Adipose tissue (tissue), 3 donors: ENCODE measurements around the gene TENM4. TPM values are rescaled to one million over a fixed set of nuclear protein-coding genes. Genes with fewer than 3 reads are reported as not detected.

Experiments used
- H3K27ac ChIP-seq: one replicate; pipeline ENCODE4 v1.5.1; 2013; ENCODE audit warnings: low read depth, low read length
- WGBS, 3 donors: extraction: QIAGEN DNeasy Blood & Tissue Kit; methylation state at CpG; one replicate each; pipeline ENCODE4 v1.1.7; 2013; 5-methylcytosine and 5-hydroxymethylcytosine counted together
- polyA plus RNA-seq, 3 donors: library from polyadenylated mRNA; stranded (reverse); fragments of 200-250 nt; gene quantifications; one replicate each; pipeline ENCODE4 v1.2.3, GENCODE V29; 2013
- donor health status: healthy with polysubstance abuse.
- donor health status: Bipolar disorder and iron deficiency.
- donor health status: healthy.

Gene TENM4
- polyA plus RNA-seq, 3 donors: 0.22 to 2.7 (median 0.41) TPM

DNA sequence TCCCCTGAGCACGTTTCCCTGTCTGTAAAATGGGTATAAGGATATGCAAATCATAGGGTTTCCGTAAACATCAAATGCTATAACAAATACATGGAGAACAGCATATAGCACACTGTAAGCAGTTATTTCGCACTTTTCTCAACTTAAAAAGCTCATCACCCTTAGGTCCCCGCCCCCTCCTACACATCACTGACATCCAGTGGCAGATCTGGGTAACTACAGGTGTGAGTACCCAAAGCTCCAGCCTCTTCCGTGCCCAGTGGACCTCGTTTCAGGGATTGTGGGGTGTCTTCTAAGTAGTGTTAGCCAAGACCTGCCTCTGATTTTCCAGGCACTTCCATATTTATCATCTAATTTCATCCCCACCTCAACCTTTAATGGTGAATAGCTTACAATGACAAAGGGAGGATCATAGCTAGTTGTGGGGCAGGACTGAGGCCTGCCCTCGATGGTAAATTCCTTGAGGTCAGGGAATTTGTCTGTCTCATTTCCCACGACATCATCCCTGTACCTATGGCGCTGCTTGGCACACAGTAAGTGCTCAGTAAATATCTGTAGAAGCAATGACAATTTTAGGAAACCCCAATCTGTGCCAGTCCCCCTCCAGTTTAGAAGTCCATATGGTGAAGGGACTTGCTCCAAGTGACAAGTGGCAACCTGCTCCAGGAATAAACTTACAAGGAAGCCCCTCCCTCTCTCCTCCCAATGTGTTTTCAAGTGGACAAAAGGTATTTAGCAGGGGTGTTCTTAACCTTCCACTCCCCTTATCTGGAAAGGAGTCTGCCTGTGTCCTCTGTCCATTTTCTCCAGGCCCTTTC lies 340.5 kb downstream of the TENM4 start:
- 30 to 45% (median 45%) methylated on average over 9 of the region's 9 CpGs for WGBS, 3 donors
- no peak overlapping the region for H3K27ac ChIP-seq

DNA sequence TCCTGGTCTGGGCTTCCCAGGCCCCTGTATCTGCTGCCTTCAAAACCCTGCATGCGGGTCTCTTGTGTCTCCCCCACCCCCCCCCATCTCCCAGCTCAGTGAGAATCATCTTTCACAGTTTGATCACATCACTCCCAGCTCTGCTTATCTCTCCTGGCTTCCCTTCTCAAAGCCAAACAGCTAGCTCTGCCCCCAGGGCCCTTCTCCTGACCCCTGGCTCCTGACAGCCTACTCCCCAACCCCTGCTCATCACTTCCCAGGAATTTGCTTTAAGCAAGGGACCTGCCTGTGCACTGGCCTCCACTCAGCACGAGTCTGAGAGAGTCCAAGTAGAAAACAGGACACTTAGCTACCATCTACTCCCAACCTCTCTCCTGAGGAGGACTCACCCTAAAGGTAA lies 342.7 kb downstream of the TENM4 start:
- WGBS, 3 donors: 6 to 18% (median 9%) methylated on average over 2 of the region's 2 CpGs

DNA sequence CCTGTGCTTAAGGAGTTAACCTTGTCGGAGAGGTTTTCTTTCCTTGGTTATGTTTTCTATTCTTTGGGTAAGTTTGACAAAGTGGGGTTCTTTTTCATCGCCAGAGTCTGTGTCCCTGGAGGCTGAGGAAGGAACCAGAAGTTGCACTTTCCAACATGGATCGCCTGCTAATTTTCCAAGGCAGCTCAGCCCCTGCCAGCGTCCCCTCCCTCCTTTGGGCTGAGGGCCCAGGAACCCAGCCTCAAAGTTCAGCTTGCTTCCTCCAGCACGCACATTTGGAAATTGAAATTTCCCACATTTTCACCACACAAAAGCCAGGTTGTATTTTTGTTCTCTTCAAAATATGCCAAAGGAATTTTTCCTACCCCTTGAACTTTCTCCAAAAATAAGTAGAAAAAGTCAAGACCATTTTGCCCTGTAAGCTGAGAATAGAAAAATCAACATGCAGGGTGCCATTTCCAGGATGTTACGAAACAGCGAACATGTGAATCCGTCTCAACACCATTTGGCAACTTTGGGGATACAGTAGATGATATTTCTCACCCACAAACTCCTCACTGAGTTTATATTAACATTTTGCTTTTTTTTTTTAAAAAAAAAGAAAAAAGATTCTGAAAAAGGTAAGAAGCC lies 343.5 kb downstream of the TENM4 start:
- WGBS, 3 donors: 40 to 59% (median 40%) methylated on average over 8 of the region's 8 CpGs

More for the DNA sequence above, 342.7 kb downstream of the TENM4 start:
- no peak overlapping the region for H3K27ac ChIP-seq

DNA sequence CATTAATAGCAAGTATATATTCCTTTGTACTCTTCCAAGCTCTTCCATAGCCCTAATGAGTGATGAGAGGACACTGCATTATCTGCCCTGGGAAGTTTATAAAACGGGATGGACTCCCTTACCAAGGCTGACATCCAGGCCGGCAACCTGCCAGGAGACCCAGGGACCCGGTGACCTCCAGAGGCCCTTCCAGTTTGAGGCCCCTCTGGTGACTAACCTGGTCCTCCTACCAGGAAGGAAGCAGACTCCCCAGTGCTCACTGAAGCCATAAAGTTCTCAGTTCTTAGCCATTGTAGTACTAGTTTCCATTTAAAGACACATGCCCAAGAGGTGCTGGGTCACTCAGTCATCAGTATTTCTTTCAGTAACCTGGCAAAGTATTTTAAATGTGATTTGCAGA lies 345.4 kb downstream of the TENM4 start:
- H3K27ac ChIP-seq: no peak overlapping the region
- 41 to 57% (median 42%) methylated on average over 3 of the region's 3 CpGs for WGBS, 3 donors

More for the DNA sequence above, 343.5 kb downstream of the TENM4 start:
- no peak overlapping the region for H3K27ac ChIP-seq

DNA sequence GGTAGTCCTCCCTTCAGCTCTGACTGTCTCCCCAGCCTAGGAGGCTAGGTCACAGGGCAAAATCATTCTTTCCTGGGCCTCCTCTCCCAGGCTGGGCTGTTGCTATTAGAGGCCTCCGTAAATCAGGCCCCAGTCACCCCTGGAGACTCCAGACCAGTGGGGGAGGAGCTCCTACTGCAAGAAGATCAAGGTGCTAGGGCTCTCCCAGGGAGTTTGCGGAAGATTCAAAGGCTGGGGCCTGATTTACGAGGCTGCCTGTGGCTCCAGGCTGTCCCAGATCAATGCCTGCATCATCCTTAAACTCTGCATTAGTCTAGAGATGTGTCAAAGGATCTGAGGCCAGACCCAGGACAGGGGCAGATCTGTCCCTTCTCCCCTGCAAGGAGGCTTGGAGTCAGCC lies 346.2 kb downstream of the TENM4 start:
- H3K27ac ChIP-seq: no peak overlapping the region
- 91 to 98% (median 91%) methylated on average over 3 of the region's 3 CpGs for WGBS, 3 donors

DNA sequence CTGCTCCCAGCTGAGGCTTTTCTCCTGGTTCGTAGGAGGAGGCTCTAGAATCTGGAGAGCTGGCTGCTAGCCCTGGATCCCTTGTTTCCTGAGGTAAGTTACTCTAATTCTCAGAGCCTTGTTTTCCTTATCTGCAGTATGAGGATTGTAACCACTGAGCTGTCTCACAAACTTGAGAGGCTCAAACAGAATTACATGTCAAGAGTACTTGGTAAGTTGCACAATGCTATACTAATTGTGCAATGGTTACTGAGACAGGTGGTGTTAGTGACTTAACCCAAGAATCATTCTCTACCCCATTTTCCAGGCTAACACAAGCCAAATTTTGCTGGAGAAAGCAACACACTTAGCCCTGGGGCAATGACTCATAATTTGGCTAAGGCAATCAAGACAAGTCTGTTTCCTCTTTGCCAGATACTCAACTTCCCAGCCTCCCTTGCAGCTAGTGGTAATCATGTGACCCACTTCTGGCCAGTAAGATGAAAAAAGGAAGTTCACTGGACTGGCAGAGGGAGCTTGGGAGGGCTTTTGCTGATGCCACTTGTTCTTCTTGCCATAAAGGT lies 348.0 kb downstream of the TENM4 start:
- no peak overlapping the region for H3K27ac ChIP-seq
- 58 to 70% (median 63%) methylated on average over 1 of the region's 1 CpG for WGBS, 3 donors

DNA sequence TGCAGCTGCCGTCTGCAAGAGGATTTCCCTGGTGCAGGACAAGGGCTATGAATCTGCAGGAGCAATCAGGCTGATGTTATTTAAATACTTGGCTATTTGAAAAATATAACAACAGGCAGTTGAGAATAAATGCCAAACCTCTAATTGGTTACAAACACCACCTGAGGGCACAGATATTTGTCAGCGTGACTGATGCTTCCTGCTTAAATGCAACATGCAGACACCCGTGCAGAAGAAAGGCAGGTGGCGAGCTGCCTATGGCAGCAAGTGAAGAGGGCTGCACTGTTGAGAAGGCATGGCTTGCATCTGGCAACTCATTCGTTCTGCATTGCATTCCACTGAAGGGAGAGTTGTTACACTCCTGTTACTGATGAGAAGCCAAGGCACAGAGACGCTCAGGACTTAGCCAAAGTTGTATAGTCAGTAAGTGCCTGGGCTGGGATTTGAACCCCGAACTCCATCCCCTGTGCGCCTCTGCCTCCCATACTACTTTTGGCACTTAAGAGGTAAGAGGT lies 350.6 kb downstream of the TENM4 start:
- 75 to 83% (median 75%) methylated on average over 8 of the region's 8 CpGs for whole genome bisulfite sequencing, 3 donors
- no peak overlapping the region for H3K27ac ChIP-seq

DNA sequence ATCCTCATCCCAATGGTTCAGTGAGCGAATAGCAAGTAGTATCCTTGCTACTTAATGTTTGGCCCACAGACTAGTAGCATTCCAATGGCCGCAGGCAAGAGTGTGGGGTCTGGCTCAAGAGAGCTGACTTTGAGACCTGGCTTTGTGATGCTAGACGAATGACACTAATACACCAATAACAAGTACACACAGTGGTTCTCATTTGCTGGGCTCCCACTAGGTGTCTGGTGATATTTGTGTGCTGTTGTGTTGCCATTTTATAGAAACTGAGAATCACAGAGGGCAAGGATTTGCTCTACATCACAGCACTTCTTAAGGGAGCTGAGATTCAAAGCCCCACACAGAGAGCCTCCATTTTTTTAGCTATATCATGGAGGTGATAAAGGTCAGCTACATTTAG lies 351.2 kb downstream of the TENM4 start:
- WGBS, 3 donors: 88 to 94% (median 93%) methylated on average over 3 of the region's 3 CpGs
- H3K27ac ChIP-seq: no peak overlapping the region

DNA sequence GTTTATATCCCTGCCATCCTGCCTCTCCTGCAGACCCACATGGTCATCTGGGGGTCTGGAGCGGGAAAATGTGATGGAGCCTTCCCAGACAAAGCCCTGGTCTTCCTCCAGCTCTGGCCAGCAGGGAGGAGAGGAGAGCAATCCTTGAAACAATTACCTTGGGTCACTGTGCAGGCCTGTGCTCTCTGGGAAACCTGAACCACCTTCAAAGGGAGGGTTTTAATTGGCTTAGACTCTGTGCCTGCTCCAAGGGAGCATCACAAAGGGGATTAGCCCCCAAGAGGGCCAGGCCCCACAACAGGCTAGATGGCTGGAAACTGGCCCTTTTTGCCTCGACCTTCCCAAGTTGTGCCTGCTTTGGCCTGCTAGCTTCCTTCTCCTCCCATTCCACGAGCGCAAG lies 351.9 kb downstream of the TENM4 start:
- WGBS, 3 donors: 76 to 88% (median 81%) methylated on average over 4 of the region's 4 CpGs

DNA sequence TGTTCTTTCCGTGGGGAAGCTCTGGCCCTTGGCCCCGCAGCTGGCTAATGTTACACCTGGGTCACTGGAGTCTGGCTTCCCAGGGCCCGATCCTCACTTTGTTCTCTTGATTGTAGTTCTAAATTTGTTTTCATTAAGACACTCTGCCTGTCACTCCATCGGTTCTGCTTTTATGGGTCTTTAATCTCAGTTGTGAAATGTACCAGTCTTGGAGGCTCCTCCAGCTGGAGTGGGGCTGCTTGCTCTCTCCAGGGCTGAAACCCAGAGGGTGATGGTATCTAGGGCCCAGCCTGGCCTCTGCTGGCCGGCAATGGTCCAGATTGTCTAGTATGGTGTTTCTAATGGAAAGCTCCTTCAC lies 352.9 kb downstream of the TENM4 start:
- WGBS, 3 donors: 72 to 87% (median 74%) methylated on average over 5 of the region's 5 CpGs
- no peak overlapping the region for H3K27ac ChIP-seq

More for the DNA sequence above, 351.9 kb downstream of the TENM4 start:
- no peak overlapping the region for H3K27ac ChIP-seq

DNA sequence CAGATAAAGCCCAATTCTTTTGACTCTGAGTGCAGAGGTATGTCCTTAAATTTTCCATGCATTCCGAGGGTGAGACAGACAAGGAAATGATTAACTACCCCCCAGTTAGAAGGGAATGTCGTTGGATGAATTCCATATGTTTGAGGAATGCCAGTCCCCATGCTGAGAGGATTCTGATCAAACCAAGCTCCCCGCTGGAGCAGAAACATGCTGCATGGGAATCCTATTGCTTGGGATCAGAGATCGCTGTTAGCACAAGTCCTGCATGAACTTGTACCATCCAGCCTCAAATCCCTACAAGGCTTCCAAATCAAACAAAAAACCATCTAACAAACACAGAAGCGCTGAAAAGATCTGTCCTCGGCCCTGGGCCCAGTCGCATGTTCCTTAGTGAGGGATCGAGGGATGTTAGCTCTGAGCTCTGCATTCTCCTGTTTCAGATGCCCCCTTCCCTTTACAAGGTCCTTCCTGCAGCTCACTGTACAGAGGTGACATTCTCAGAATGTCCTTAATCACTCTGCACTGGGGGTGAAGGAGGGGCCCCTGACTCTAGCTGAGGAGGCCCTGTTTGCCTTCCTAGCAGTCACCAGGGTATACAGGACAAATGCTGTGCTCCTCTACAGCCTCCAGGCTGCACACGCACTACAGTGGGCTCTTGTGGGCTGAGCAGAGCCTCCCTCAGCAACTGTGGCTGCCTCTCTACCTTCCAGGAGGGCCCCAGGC lies 353.4 kb downstream of the TENM4 start:
- 70 to 77% (median 76%) methylated on average over 9 of the region's 9 CpGs for WGBS, 3 donors
- no peak overlapping the region for H3K27ac ChIP-seq

DNA sequence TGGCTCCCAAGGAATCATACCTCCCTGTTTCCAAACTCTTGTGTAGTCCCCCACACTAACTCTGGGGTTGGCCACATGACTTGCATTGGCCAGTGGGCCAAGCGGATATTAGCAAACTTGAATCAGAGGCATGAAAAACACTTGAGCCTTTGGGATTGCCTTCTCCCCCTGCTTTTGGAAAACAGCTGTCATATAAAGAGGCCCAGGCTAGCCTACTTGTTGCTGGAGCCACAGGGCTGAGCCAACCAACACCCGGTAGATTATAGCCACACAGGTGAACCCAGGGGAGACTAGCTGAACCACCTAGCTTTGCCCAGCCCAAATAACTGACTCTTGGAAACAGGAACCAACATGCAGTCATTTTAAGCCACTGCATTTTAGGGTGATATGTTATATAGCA lies 354.8 kb downstream of the TENM4 start:
- no peak overlapping the region for H3K27ac ChIP-seq
- WGBS, 3 donors: 87 to 97% (median 94%) methylated on average over 2 of the region's 2 CpGs

DNA sequence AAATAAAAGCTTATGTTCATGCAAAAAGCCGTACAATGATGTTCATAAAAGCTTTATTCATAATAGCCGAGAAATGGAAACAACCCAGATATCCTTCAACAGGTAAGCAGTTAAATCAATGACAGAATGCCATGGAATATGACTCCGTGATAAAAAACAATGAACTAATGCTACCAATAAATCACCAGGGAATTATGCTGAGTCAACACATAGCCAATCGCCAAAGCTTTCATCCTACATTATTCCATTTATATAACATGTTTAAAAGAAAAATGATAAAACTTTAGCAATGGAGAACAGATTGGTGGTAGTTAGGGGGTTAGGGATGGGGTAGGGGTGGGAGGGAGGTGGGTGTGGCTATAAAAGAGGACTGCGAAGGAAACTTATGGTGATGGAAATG lies 356.4 kb downstream of the TENM4 start:
- H3K27ac ChIP-seq: no peak overlapping the region
- 78 to 93% (median 89%) methylated on average over 5 of the region's 5 CpGs for WGBS, 3 donors

DNA sequence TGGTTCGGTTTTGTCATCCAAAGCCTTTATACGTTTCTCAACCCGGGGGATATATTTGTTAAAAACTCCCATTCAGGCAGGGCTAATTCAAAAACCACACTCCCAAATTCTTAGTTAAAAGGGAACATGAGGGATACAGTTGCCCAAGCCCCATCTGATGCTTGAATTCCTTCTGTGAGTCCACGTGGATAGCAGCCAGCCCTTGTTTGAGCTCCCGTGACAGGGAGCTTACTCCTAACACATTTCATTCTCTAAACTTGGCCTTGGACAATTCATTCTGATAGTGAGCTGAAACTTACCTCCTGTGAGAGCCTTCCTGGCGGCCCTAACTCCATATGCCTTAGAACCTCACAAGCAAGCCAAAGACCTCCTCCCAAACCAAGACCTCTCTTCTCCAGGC lies 357.5 kb downstream of the TENM4 start:
- no peak overlapping the region for H3K27ac ChIP-seq
- 55 to 72% (median 70%) methylated on average over 6 of the region's 6 CpGs for WGBS, 3 donors

DNA sequence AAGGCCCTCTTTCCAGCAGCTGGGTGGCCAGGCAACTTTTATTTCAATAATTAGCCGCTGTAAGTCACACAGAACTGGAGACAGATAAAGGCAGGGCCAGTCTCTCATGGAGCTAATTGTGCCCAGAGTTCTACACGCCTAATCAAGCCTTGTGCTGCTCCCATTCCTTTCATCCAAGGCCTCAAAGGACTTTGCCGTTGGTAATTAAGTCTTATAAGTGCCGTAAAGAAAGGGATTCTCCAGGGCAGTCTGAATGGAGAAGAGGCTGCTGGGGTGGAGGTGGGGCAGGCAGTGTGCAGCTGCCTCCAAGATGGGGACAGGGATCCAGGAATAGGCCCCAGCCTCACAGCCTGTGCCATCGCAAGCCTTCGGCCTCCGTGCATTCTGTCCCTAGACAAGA lies 357.9 kb downstream of the TENM4 start:
- no peak overlapping the region for H3K27ac ChIP-seq
- WGBS, 3 donors: 73 to 80% (median 77%) methylated on average over 7 of the region's 7 CpGs

DNA sequence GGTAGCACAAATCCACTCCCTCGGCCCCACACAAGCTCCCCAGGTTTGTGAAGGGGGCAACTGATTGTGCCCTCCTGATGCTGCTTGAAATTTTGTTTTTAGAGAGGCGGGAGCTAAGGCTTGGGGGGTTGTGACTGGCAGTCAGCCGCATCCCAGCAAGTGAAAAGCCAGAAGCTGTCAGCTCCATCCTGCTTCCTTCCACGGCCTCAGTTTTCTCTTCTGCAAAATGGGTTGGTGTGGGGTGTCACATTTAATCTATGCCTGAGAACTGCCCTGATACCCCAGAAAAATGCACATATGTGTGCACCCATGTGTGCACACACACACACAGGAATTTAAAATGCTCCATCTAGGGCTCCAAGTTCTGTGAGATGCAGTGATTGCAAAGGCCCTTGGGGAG lies 358.6 kb downstream of the TENM4 start:
- no peak overlapping the region for H3K27ac ChIP-seq
- WGBS, 3 donors: 79 to 90% (median 87%) methylated on average over 4 of the region's 4 CpGs

DNA sequence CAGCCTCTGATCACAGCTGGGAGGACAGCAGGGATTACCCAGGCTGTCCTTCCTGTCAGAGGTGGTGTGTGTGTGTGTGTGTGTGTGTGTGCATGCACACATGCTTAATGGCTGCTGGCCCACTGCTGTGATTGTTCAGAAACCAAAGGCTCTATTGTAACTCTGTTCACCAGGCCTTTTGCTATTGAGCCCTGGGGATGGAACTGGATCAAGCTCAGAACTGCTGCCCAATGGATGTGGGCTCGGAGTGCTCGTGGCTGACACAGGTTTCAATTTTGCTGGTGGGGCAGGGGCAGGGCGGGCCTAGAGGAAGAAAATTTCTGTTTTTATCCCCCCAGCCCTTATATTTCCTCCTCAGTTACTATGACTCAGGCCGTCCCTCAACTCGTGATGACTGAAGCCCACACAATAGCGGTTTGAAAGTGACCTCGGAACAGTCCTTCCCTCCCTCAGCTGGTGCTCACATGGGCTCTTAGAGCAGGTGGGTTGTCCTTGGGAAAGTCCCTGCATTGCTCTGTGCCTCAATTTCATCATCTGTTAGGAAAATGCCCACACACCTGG lies 359.3 kb downstream of the TENM4 start:
- 72 to 81% (median 81%) methylated on average over 7 of the region's 7 CpGs for WGBS, 3 donors
- no peak overlapping the region for H3K27ac ChIP-seq

DNA sequence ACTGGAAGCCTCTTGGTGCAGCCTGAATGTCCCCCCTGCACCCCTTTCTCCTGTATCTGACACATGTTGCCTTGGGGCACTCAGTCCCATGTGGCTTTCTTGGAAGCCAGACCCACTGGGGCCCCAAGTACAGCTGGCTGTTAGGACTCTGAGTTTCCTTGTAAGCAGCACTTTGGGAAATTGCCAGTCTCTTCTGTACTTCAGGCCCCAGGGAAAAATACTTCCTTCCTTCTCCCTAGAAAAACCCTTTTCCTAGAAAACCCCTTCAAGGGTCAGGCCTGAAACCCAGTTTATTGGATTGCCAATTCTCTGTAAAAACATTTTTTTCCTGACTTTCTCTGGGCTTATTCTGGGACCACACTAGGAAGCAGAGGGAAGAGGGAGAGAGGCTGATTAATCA lies 360.3 kb downstream of the TENM4 start:
- no peak overlapping the region for H3K27ac ChIP-seq

DNA sequence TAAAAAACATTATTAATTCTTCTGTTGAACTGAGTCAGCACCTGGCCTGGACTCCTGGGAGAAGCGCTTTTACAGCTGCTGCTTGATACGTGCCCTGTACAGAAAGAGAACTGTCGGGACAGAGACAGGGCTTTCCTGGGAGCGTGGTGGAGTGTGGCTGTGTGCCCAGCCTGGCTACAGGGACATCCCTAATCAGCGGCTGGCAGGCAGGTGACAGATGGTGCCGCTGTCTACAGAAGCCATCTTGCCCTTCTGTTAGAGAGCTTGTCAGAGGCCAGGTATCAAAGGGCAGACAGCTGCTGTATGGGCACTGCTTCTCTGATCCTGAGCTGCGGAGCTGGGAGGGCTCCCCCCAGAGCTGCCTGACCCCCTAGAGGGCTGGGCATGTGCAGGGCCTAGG lies 361.8 kb downstream of the TENM4 start:
- WGBS, 3 donors: 70 to 92% (median 90%) methylated on average over 7 of the region's 7 CpGs
- no peak overlapping the region for H3K27ac ChIP-seq
